ENCODE measurements around the gene DHX35. TPM values are rescaled to one million over a fixed set of nuclear protein-coding genes. Genes with fewer than 3 reads are reported as not detected.

Gene DHX35, protein sequence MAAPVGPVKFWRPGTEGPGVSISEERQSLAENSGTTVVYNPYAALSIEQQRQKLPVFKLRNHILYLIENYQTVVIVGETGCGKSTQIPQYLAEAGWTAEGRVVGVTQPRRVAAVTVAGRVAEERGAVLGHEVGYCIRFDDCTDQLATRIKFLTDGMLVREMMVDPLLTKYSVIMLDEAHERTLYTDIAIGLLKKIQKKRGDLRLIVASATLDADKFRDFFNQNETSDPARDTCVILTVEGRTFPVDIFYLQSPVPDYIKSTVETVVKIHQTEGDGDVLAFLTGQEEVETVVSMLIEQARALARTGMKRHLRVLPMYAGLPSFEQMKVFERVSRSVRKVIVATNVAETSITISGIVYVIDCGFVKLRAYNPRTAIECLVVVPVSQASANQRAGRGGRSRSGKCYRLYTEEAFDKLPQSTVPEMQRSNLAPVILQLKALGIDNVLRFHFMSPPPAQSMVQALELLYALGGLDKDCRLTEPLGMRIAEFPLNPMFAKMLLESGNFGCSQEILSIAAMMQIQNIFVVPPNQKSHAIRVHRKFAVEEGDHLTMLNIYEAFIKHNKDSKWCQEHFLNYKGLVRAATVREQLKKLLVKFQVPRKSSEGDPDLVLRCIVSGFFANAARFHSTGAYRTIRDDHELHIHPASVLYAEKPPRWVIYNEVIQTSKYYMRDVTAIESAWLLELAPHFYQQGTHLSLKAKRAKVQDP
- polyA plus RNA-seq (21.3 and 24.9 TPM in 2 replicates), polyA minus RNA-seq (30.4 and 36.5 TPM in 2 replicates)

DNA sequence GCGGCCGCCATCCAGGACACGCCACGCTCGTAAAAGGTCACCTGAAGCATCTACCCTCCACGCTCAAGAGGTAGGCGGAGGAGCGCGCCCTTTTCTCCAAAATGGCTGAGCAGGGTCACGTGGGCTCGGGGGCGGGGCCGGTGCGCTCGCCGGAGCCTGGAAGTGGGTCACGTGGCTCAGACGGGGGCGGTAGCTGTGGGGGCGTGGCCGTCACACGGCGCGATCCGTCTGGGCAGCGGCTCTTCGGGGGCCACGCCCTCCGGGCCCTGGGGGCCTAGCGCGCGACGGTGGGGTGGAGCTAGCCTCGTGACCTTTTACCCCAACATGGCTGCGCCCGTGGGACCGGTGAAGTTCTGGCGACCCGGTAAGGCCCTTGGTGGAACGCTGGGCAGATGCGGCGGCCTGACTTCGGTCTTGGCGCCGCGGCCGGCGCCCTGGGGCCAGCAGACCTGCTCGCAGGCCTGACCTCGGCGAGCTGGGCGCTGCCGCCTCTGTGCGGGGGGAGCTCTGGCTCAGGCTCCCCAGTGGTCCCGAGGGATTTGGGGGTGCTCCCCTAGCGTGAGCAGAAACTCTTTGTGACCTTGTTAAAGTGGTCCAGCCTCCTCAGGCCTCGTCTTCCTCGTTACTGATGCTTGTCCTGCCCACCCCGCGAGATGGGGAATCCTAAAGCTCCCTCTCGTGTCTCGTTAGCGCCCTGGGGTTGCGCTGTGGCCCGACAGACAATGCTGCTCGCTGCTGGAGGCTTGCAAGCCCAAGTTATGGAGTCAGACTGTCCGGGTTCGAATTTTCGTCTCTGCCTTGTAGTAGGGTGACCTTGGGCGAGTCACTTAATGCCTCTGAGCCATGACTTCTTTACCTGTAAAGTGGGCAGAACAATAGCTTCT lies at the start of gene DHX35:
Gene DHX35 (plus strand): TSS at position 301 of the 884 bp plus-strand sequence. CDS start 24 bp downstream, at position 325.
- H3K27ac ChIP-seq (ENCODE audit: low read length): peak within 1 kb of the TSS; percentile 79
- H3K36me3 ChIP-seq (ENCODE audit: insufficient read depth, low read length): no peaks in the 10 kb centered on the region
- peak within 1 kb of the TSS; percentile 84 for H3K4me2 ChIP-seq (ENCODE audit: low read length)
- H3K9me3 ChIP-seq (ENCODE audit: low read length): no peaks in the 10 kb centered on the region
- H3K9me2 ChIP-seq (ENCODE audit: insufficient read depth, low read length): no peaks in the 10 kb centered on the region
- no peaks in the 10 kb centered on the region for H4K20me1 ChIP-seq (ENCODE audit: insufficient read depth)
- TF ChIP-seq EZH2 (IDR thresholded peaks at IDR 0.05; ENCODE audit: borderline replicate concordance, insufficient read depth, low read length, poor library complexity, severe bottlenecking) (no peak), POLR2AphosphoS5 (IDR thresholded peaks at IDR 0.05) (peak; percentile 92), TAF1 (IDR thresholded peaks at IDR 0.05; ENCODE audit: low read depth) (peak; percentile 89), MXI1 (conservative IDR thresholded peaks at IDR 0.05; ENCODE audit: poor library complexity, severe bottlenecking) (peak; percentile 89), EP300 (conservative IDR thresholded peaks at IDR 0.05; ENCODE audit: poor library complexity, severe bottlenecking) (peak; percentile 32), RAD21 (conservative IDR thresholded peaks at IDR 0.05) (peak; percentile 50), SMC3 (conservative IDR thresholded peaks at IDR 0.05; ENCODE audit: poor library complexity) (peak; percentile 62)
- TF ChIP-seq, protein P1, sequence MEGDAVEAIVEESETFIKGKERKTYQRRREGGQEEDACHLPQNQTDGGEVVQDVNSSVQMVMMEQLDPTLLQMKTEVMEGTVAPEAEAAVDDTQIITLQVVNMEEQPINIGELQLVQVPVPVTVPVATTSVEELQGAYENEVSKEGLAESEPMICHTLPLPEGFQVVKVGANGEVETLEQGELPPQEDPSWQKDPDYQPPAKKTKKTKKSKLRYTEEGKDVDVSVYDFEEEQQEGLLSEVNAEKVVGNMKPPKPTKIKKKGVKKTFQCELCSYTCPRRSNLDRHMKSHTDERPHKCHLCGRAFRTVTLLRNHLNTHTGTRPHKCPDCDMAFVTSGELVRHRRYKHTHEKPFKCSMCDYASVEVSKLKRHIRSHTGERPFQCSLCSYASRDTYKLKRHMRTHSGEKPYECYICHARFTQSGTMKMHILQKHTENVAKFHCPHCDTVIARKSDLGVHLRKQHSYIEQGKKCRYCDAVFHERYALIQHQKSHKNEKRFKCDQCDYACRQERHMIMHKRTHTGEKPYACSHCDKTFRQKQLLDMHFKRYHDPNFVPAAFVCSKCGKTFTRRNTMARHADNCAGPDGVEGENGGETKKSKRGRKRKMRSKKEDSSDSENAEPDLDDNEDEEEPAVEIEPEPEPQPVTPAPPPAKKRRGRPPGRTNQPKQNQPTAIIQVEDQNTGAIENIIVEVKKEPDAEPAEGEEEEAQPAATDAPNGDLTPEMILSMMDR (IDR thresholded peaks at IDR 0.05; ENCODE audit: poor library complexity, severe bottlenecking): peak; percentile 56
- TF ChIP-seq, protein P2, sequence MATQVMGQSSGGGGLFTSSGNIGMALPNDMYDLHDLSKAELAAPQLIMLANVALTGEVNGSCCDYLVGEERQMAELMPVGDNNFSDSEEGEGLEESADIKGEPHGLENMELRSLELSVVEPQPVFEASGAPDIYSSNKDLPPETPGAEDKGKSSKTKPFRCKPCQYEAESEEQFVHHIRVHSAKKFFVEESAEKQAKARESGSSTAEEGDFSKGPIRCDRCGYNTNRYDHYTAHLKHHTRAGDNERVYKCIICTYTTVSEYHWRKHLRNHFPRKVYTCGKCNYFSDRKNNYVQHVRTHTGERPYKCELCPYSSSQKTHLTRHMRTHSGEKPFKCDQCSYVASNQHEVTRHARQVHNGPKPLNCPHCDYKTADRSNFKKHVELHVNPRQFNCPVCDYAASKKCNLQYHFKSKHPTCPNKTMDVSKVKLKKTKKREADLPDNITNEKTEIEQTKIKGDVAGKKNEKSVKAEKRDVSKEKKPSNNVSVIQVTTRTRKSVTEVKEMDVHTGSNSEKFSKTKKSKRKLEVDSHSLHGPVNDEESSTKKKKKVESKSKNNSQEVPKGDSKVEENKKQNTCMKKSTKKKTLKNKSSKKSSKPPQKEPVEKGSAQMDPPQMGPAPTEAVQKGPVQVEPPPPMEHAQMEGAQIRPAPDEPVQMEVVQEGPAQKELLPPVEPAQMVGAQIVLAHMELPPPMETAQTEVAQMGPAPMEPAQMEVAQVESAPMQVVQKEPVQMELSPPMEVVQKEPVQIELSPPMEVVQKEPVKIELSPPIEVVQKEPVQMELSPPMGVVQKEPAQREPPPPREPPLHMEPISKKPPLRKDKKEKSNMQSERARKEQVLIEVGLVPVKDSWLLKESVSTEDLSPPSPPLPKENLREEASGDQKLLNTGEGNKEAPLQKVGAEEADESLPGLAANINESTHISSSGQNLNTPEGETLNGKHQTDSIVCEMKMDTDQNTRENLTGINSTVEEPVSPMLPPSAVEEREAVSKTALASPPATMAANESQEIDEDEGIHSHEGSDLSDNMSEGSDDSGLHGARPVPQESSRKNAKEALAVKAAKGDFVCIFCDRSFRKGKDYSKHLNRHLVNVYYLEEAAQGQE (IDR thresholded peaks at IDR 0.05; ENCODE audit: borderline replicate concordance): peak; percentile 75
- no peaks in the 10 kb centered on the region for H3K27me3 ChIP-seq (ENCODE audit: insufficient read depth, low read depth, low read length)
- H3K79me2 ChIP-seq (replicated peaks; ENCODE audit: insufficient read depth, low read length): peaks cover 19% of the 10 kb centered on the region
- H2AFZ ChIP-seq (ENCODE audit: low read depth, low read length): peak within 1 kb of the TSS; percentile 92
- peak within 1 kb of the TSS; percentile 79 for H3K9ac ChIP-seq (ENCODE audit: low read length)
- no peaks in the 10 kb centered on the region for H3F3A ChIP-seq (ENCODE audit: insufficient read depth, low read length, poor library complexity, severe bottlenecking)
- peak within 1 kb of the TSS; percentile 95 for H3K4me3 ChIP-seq (ENCODE audit: low read length)

All from neural cell (in vitro differentiated cells).